HEK293 (cell line): Measurements from ENCODE around the gene STK26.

Experiments
- CTCF ChIA-PET: fragments of 350-600 bp; formaldehyde crosslinking; extraction: SDS; loops from one replicate; lab custom pipeline; 2021; ENCODE audit warnings: antibody characterized with exemption; lab: Yijun Ruan, JAX
- POLR2A ChIA-PET: fragments of 300-600 bp; formaldehyde crosslinking; extraction: SDS; loops from one replicate; lab custom pipeline; 2020; ENCODE audit warnings: antibody characterized with exemption, inconsistent platforms; lab: Yijun Ruan, JAX
- H3K27ac ChIP-seq: fragments of 200-500 bp; sonication (Bioruptor generic); 2 replicates; pipeline ENCODE4 v1.5.1; 2014; ENCODE audit warnings: low read depth, low read length, control low read depth, inconsistent platforms; ENCODE audit errors: extremely low read depth
- H3K36me3 ChIP-seq, 2 experiments: fragments of 200-500 bp in 1 of 2; sonication (Bioruptor generic) in 1 of 2; 1 replicate in 1 of 2; 2 replicates in 1 of 2; pipeline ENCODE4 v1.5.1; 2014 to 2017; ENCODE audit warnings: inconsistent platforms in 2 of 2, low read length in 2 of 2; ENCODE audit not compliant: control insufficient read depth in 2 of 2, insufficient read depth in 1 of 2
- H3K4me1 ChIP-seq: fragments of 200-500 bp; sonication (Bioruptor generic); 2 replicates; pipeline ENCODE4 v1.5.1; 2014; ENCODE audit warnings: mild to moderate bottlenecking, low read length, inconsistent platforms; ENCODE audit not compliant: control insufficient read depth, insufficient read depth
- H3K4me3 ChIP-seq: 2 replicates; pipeline ENCODE4 v1.5.1; 2011; ENCODE audit warnings: low read depth, mild to moderate bottlenecking, control low read depth, low read length, moderate library complexity
- H3K9me3 ChIP-seq: fragments of 200-500 bp; sonication (Bioruptor generic); 2 replicates; pipeline ENCODE4 v1.5.1; 2014; ENCODE audit warnings: low read depth, low read length, inconsistent platforms; ENCODE audit not compliant: control insufficient read depth, insufficient read depth
- ATF2 ChIP-seq: fragments of 450-650 bp; formaldehyde crosslinking; IDR thresholded peaks from 2 replicates; pipeline ENCODE4 v1.5.1; 2016; ENCODE audit warnings: missing biosample characterization, missing genetic modification characterization, low read depth
- HOXC10 ChIP-seq: sonication (generic); formaldehyde crosslinking; IDR thresholded peaks from 2 replicates; pipeline ENCODE4 v1.8.1; 2023; ENCODE audit warnings: mild to moderate bottlenecking, missing genetic modification reagents
- KLF10 ChIP-seq: fragments of 450-650 bp; IDR thresholded peaks from 2 replicates; pipeline ENCODE4 v1.5.1; 2018; ENCODE audit warnings: missing biosample characterization, mild to moderate bottlenecking, missing genetic modification characterization
- KLF17 ChIP-seq: fragments of 450-650 bp; formaldehyde crosslinking; IDR thresholded peaks from 2 replicates; pipeline ENCODE4 v1.5.1; 2016; ENCODE audit warnings: missing biosample characterization, missing genetic modification characterization
- OVOL3 ChIP-seq: fragments of 450-650 bp; formaldehyde crosslinking; IDR thresholded peaks from 2 replicates; pipeline ENCODE4 v1.5.1; 2016; ENCODE audit warnings: missing biosample characterization, missing genetic modification characterization
- SETDB1 ChIP-seq: IDR thresholded peaks from one replicate; pipeline ENCODE4 v1.6.1; 2017; ENCODE audit warnings: mild to moderate bottlenecking, low read length, moderate library complexity, mixed read lengths; ENCODE audit not compliant: insufficient read length
- SP3 ChIP-seq: fragments of 450-650 bp; formaldehyde crosslinking; IDR thresholded peaks from 2 replicates; pipeline ENCODE4 v1.5.1; 2016; ENCODE audit warnings: missing biosample characterization, missing genetic modification characterization
- ZNF10 ChIP-seq: fragments of 450-650 bp; formaldehyde crosslinking; IDR thresholded peaks from 2 replicates; pipeline ENCODE4 v1.5.1; 2017; ENCODE audit warnings: missing biosample characterization, missing genetic modification characterization
- ZNF112 ChIP-seq: fragments of 450-650 bp; formaldehyde crosslinking; IDR thresholded peaks from 2 replicates; pipeline ENCODE4 v1.5.0; 2017; ENCODE audit warnings: missing biosample characterization, missing genetic modification characterization
- ZNF138 ChIP-seq: fragments of 450-650 bp; formaldehyde crosslinking; IDR thresholded peaks from 2 replicates; pipeline ENCODE4 v1.5.1; 2016; ENCODE audit warnings: missing biosample characterization, missing genetic modification characterization, borderline replicate concordance
- ZNF148 ChIP-seq: fragments of 450-650 bp; formaldehyde crosslinking; IDR thresholded peaks from 2 replicates; pipeline ENCODE4 v1.5.0; 2017; ENCODE audit warnings: missing biosample characterization, missing genetic modification characterization, borderline replicate concordance
- ZNF157 ChIP-seq: fragments of 450-650 bp; formaldehyde crosslinking; IDR thresholded peaks from 2 replicates; pipeline ENCODE4 v1.5.1; 2016; ENCODE audit warnings: missing biosample characterization, missing genetic modification characterization
- ZNF174 ChIP-seq: fragments of 450-650 bp; formaldehyde crosslinking; IDR thresholded peaks from 2 replicates; pipeline ENCODE4 v1.5.0; 2017; ENCODE audit warnings: missing biosample characterization, mild to moderate bottlenecking, missing genetic modification characterization
- ZNF24 ChIP-seq: fragments of 450-650 bp; formaldehyde crosslinking; IDR thresholded peaks from 2 replicates; pipeline ENCODE4 v1.5.1; 2016; ENCODE audit warnings: missing biosample characterization, missing genetic modification characterization
- ZNF354C ChIP-seq: fragments of 450-650 bp; formaldehyde crosslinking; IDR thresholded peaks from 2 replicates; pipeline ENCODE4 v1.5.1; 2016; ENCODE audit warnings: missing biosample characterization, missing genetic modification characterization, low read depth, borderline replicate concordance
- ZNF449 ChIP-seq: fragments of 450-650 bp; formaldehyde crosslinking; IDR thresholded peaks from 2 replicates; pipeline ENCODE4 v1.5.1; 2017; ENCODE audit warnings: missing biosample characterization, mild to moderate bottlenecking, missing genetic modification characterization, moderate library complexity
- ZNF529 ChIP-seq: fragments of 450-650 bp; formaldehyde crosslinking; IDR thresholded peaks from 2 replicates; pipeline ENCODE4 v1.5.1; 2017; ENCODE audit warnings: missing genetic modification characterization, missing biosample characterization; ENCODE audit not compliant: insufficient replicate concordance
- ZNF560 ChIP-seq: fragments of 450-650 bp; formaldehyde crosslinking; IDR thresholded peaks from 2 replicates; pipeline ENCODE4 v1.5.1; 2017; ENCODE audit warnings: missing biosample characterization, missing genetic modification characterization, borderline replicate concordance
- ZNF580 ChIP-seq: fragments of 450-650 bp; formaldehyde crosslinking; IDR thresholded peaks from 2 replicates; pipeline ENCODE4 v1.5.1; 2016; ENCODE audit warnings: missing biosample characterization, missing genetic modification characterization
- ZNF654 ChIP-seq: fragments of 450-650 bp; formaldehyde crosslinking; IDR thresholded peaks from 2 replicates; pipeline ENCODE4 v1.5.1; 2016; ENCODE audit warnings: low read depth, missing biosample characterization, missing genetic modification characterization
- ZNF660 ChIP-seq: fragments of 450-650 bp; IDR thresholded peaks from 2 replicates; pipeline ENCODE4 v1.5.1; 2018; ENCODE audit warnings: missing biosample characterization, mild to moderate bottlenecking, missing genetic modification characterization
- ZNF76 ChIP-seq: fragments of 450-650 bp; formaldehyde crosslinking; IDR thresholded peaks from 2 replicates; pipeline ENCODE4; 2016; ENCODE audit warnings: low read depth, missing biosample characterization, missing genetic modification characterization, borderline replicate concordance
- ZNF776 ChIP-seq: fragments of 450-650 bp; formaldehyde crosslinking; IDR thresholded peaks from 2 replicates; pipeline ENCODE4 v1.5.0; 2017; ENCODE audit warnings: missing biosample characterization, missing genetic modification characterization, borderline replicate concordance
- ZSCAN16 ChIP-seq: fragments of 450-650 bp; formaldehyde crosslinking; IDR thresholded peaks from 2 replicates; pipeline ENCODE4 v1.5.1; 2016; ENCODE audit warnings: missing biosample characterization, missing genetic modification characterization

STK26 gene

GRCh38 chrX:132068405-132068804, 45.3 kb downstream of the STK26 start:
- Histone ChIP-seq H3K27ac (no peak overlapping the region), H3K4me1 (no peaks in the 10 kb centered on the region), H3K4me3 (no peak overlapping the region), H3K9me3 (no peaks in the 10 kb centered on the region), H3K36me3 (peaks cover 0 to 24% of the 10 kb centered on the region in 2 experiments; a peak in 2 of 3 replicates)
- TF ChIP-seq OVOL3 (tag by site-specific recombination) (no peak), KLF17 (tag by site-specific recombination) (no peak), ZNF157 (tag by site-specific recombination) (no peak), ZNF76 (no peak), ZNF174 (no peak), ZNF10 (tag by site-specific recombination) (no peak), ZNF354C (tag by site-specific recombination) (no peak), ZSCAN16 (tag by site-specific recombination) (no peak), ATF2 (tag by site-specific recombination) (no peak)
- ChIA-PET POLR2A (no interaction called here), CTCF (interaction anchor here (0.5 to 1.5 kb wide), 3 partner anchors 18 to 226 kb away, joined by 3 to 4 read pairs (median 4); no protein-coding TSS in a partner anchor)

GRCh38 chrX:132071254-132071653, 48.2 kb downstream of the STK26 start:
- TF ChIP-seq ZNF654 (tag by site-specific recombination) (peak; percentile 47), ZNF112 (tag by site-specific recombination) (no peak)
- TF ChIP-seq, all 188 proteins: peak for 1
- Histone ChIP-seq H3K4me3 (no peak overlapping the region), H3K9me3 (no peaks in the 10 kb centered on the region), H3K4me1 (no peaks in the 10 kb centered on the region), H3K36me3 (peaks cover 4 to 30% of the 10 kb centered on the region in 2 experiments; a peak in 2 of 3 replicates), H3K27ac (no peak overlapping the region)
- CTCF ChIA-PET: interaction anchor here (0.6 to 5.8 kb wide), 23 partner anchors 9 to 1016 kb away, joined by 3 to 51 read pairs (median 4); partner anchors contain the start of gene RAP2C
- POLR2A ChIA-PET: interaction anchor here (0.6 to 1.3 kb wide), 3 partner anchors 47 to 155 kb away, joined by 3 read pairs; no protein-coding TSS in a partner anchor

GRCh38 chrX:132077414-132077813, 54.3 kb downstream of the STK26 start:
- no peak overlapping the region for H3K4me3 ChIP-seq
- TF ChIP-seq ZNF580 (tag by site-specific recombination) (no peak), ZNF660 (no peak), HOXC10 (CRISPR knock-in tag) (no peak), ZNF24 (no peak), ZNF529 (tag by site-specific recombination) (no peak), SP3 (tag by site-specific recombination) (no peak), ZNF560 (tag by site-specific recombination) (no peak), ZNF776 (tag by site-specific recombination) (no peak), ZNF148 (no peak), ZNF138 (tag by site-specific recombination) (no peak), ZNF449 (tag by site-specific recombination) (no peak), ZNF112 (tag by site-specific recombination) (no peak), SETDB1 (no peak), ZSCAN16 (tag by site-specific recombination) (no peak), KLF10 (no peak)
- no peaks in the 10 kb centered on the region for H3K9me3 ChIP-seq
- no peaks in the 10 kb centered on the region for H3K4me1 ChIP-seq
- no peak overlapping the region for H3K27ac ChIP-seq
- ChIA-PET CTCF (interaction anchor here (1.3 to 5.2 kb wide), 2 partner anchors 14 to 236 kb away, joined by 6 to 35 read pairs; no protein-coding TSS in a partner anchor), POLR2A (no interaction called here)
- H3K36me3 ChIP-seq: peaks cover 4 to 11% of the 10 kb centered on the region in 2 experiments; a peak in 2 of 3 replicates
